Measurements from ENCODE around the gene MFSD12.

MFSD12 gene

GRCh38 chr19:3534375-3535234 lies 22.8 kb downstream of the MFSD12 start:
- Histone ChIP-seq H3K36me3 (ENCODE audit: insufficient read depth, low read length) (peaks cover 68% of the 10 kb centered on the region; the same call in 1 of the 2 replicates), H4K20me1 (ENCODE audit: insufficient read depth, low read length, poor library complexity, severe bottlenecking) (no peaks in the 10 kb centered on the region), H3K4me3 (ENCODE audit: low read length, poor library complexity, severe bottlenecking) (no peak overlapping the region)

GRCh38 chr19:3533563-3534216 lies 23.7 kb downstream of the MFSD12 start:
- Histone ChIP-seq H2AFZ (ENCODE audit: low read length) (no peak overlapping the region), H3K4me1 (ENCODE audit: insufficient read depth, low read length, poor library complexity, severe bottlenecking) (no peaks in the 10 kb centered on the region), H3K79me2 (ENCODE audit: insufficient read depth, low read length) (no peaks in the 10 kb centered on the region), H3K4me3 (ENCODE audit: low read length, poor library complexity, severe bottlenecking) (no peak overlapping the region), H3K9ac (ENCODE audit: low read depth, low read length, poor library complexity, severe bottlenecking) (no peak overlapping the region), H3F3A (ENCODE audit: low read depth) (no peaks in the 10 kb centered on the region), H4K20me1 (ENCODE audit: insufficient read depth, low read length, poor library complexity, severe bottlenecking) (no peaks in the 10 kb centered on the region), H3K27me3 (ENCODE audit: insufficient read depth, low read length, poor library complexity, severe bottlenecking) (no peaks in the 10 kb centered on the region), H3K9me3 (ENCODE audit: insufficient read depth, low read depth, low read length) (no peaks in the 10 kb centered on the region), H3K9me2 (replicated peaks; ENCODE audit: low read depth, low read length) (no peaks in the 10 kb centered on the region), H3K4me2 (ENCODE audit: low read depth, low read length, poor library complexity, severe bottlenecking) (no peak overlapping the region), H3K36me3 (ENCODE audit: insufficient read depth, low read length) (peaks cover 66% of the 10 kb centered on the region; the same call in 1 of the 2 replicates)
- TF ChIP-seq CTCF (conservative IDR thresholded peaks at IDR 0.05; ENCODE audit: low read length) (no peak), EZH2phosphoT487 (IDR thresholded peaks at IDR 0.05; ENCODE audit: borderline replicate concordance) (no peak)

More at GRCh38 chr19:3534375-3535234, 22.8 kb downstream of the MFSD12 start:
- no peak overlapping the region for H3K4me2 ChIP-seq (ENCODE audit: low read depth, low read length, poor library complexity, severe bottlenecking)
- TF ChIP-seq EZH2phosphoT487 (IDR thresholded peaks at IDR 0.05; ENCODE audit: borderline replicate concordance) (no peak), CTCF (conservative IDR thresholded peaks at IDR 0.05; ENCODE audit: low read length) (no peak)
- no peaks in the 10 kb centered on the region for H3K79me2 ChIP-seq (ENCODE audit: insufficient read depth, low read length)
- no peak overlapping the region for H2AFZ ChIP-seq (ENCODE audit: low read length)
- H3K9me3 ChIP-seq (ENCODE audit: insufficient read depth, low read depth, low read length): no peaks in the 10 kb centered on the region
- H3K4me1 ChIP-seq (ENCODE audit: insufficient read depth, low read length, poor library complexity, severe bottlenecking): no peaks in the 10 kb centered on the region
- H3F3A ChIP-seq (ENCODE audit: low read depth): no peaks in the 10 kb centered on the region
- H3K27me3 ChIP-seq (ENCODE audit: insufficient read depth, low read length, poor library complexity, severe bottlenecking): no peaks in the 10 kb centered on the region
- no peaks in the 10 kb centered on the region for H3K9me2 ChIP-seq (replicated peaks; ENCODE audit: low read depth, low read length)
- H3K9ac ChIP-seq (ENCODE audit: low read depth, low read length, poor library complexity, severe bottlenecking): no peak overlapping the region

- H3K9me3 ChIP-seq (ENCODE audit: insufficient read depth, low read depth, low read length): no peaks in the 10 kb centered on the region
- TF ChIP-seq EZH2phosphoT487 (IDR thresholded peaks at IDR 0.05; ENCODE audit: borderline replicate concordance) (no peak), CTCF (conservative IDR thresholded peaks at IDR 0.05; ENCODE audit: low read length) (no peak)
- no peaks in the 10 kb centered on the region for H3K27me3 ChIP-seq (ENCODE audit: insufficient read depth, low read length, poor library complexity, severe bottlenecking)
- H3K4me1 ChIP-seq (ENCODE audit: insufficient read depth, low read length, poor library complexity, severe bottlenecking): no peaks in the 10 kb centered on the region
- no peaks in the 10 kb centered on the region for H3K79me2 ChIP-seq (ENCODE audit: insufficient read depth, low read length)
- H3K9ac ChIP-seq (ENCODE audit: low read depth, low read length, poor library complexity, severe bottlenecking): no peak overlapping the region
- H3K4me3 ChIP-seq (ENCODE audit: low read length, poor library complexity, severe bottlenecking): no peak overlapping the region
- no peaks in the 10 kb centered on the region for H3K9me2 ChIP-seq (replicated peaks; ENCODE audit: low read depth, low read length)
- peaks cover 62% of the 10 kb centered on the region; the same call in 1 of the 2 replicates for H3K36me3 ChIP-seq (ENCODE audit: insufficient read depth, low read length)
- no peak overlapping the region for H2AFZ ChIP-seq (ENCODE audit: low read length)
- no peaks in the 10 kb centered on the region for H4K20me1 ChIP-seq (ENCODE audit: insufficient read depth, low read length, poor library complexity, severe bottlenecking)
- H3F3A ChIP-seq (ENCODE audit: low read depth): no peaks in the 10 kb centered on the region
- no peak overlapping the region for H3K4me2 ChIP-seq (ENCODE audit: low read depth, low read length, poor library complexity, severe bottlenecking)
Measured at GRCh38 chr19:3533033-3533432, 24.4 kb downstream of the MFSD12 start.

Measured in Loucy (cell line).